K562 (cell line): ENCODE measurements around the gene CSNK1D. TPM values are rescaled to one million over a fixed set of nuclear protein-coding genes. Genes with fewer than 3 reads are reported as not detected.
A peak's percentile ranks its signal among the peaks of the same experiment; 100 is the strongest.

Experiments
- ATAC-seq: fragments of 200-7000 bp; cut with Tn5 transposase; 3 replicates; pipeline ENCODE4 v1.9.1; 2020; ENCODE audit warnings: moderate library complexity
- BruUV-seq: library from RNA; stranded (reverse); fragments of 400-500 nt; replicated peaks from 2 replicates; lab custom pipeline; 2021; lab: Mats Ljungman, UMichigan
- CTCF ChIA-PET: fragments of 300-600 bp; formaldehyde crosslinking; extraction: SDS; loops from one replicate; lab custom pipeline; 2021; ENCODE audit warnings: low intra/inter-chr PET ratio; lab: Yijun Ruan, JAX
- POLR2A ChIA-PET: fragments of 300-600, 350-650 bp; sonication (Branson Sonifier 250); formaldehyde crosslinking; extraction: SDS; loops from one replicate; lab custom pipeline; 2021; ENCODE audit warnings: antibody characterized with exemption, inconsistent platforms; lab: Yijun Ruan, JAX
- DNase-seq, 4 experiments: peaks; one replicate each; pipeline versions ENCODE4 v3.0.0 to v3.0.0-alpha.2; 2011 to 2018; ENCODE audit warnings: low spot score in 3 of 4, mixed read lengths in 3 of 4; ENCODE audit errors: extremely low read depth in 1 of 4
- FAIRE-seq: peaks from 2 replicates; lab custom pipeline; 2011; peaks lifted over from hg19 to GRCh38; lab: Jason Lieb, UNC
- H2AFZ ChIP-seq: 2 replicates; pipeline ENCODE4 v1.6.0; 2011; ENCODE audit warnings: low read depth, low read length, control low read depth, inconsistent platforms
- H3K27ac ChIP-seq: fragments of 200-600 bp; 3 replicates; pipeline ENCODE4 v1.8.0; 2011; ENCODE audit warnings: low read depth, mild to moderate bottlenecking, control low read depth, inconsistent platforms, low read length, moderate library complexity, mixed read lengths; ENCODE audit errors: extremely low read depth
- H3K27me3 ChIP-seq, 2 experiments: fragments of 300-600 bp in 1 of 2; 2 replicates in 1 of 2; 3 replicates in 1 of 2; pipeline versions ENCODE4 v1.6.0 to v1.8.0; 2011; ENCODE audit warnings: inconsistent platforms in 2 of 2, low read length in 2 of 2, mild to moderate bottlenecking in 1 of 2, mixed read lengths in 1 of 2, moderate library complexity in 1 of 2; ENCODE audit not compliant: control insufficient read depth in 2 of 2, insufficient read depth in 2 of 2
- H3K36me3 ChIP-seq: fragments of 300-600 bp; 3 replicates; pipeline ENCODE4 v1.8.0; 2011; ENCODE audit warnings: mild to moderate bottlenecking, low read length, inconsistent platforms; ENCODE audit not compliant: control insufficient read depth, insufficient read depth
- H3K4me1 ChIP-seq, 2 experiments: fragments of 200-600 bp in 1 of 2; replicated peaks in 1 of 2; 2 replicates in 1 of 2; 3 replicates in 1 of 2; pipeline versions ENCODE4 v1.5.1 to v1.8.0; 2011; ENCODE audit warnings: inconsistent platforms in 2 of 2, low read length in 2 of 2, mild to moderate bottlenecking in 1 of 2, mixed read lengths in 1 of 2, moderate library complexity in 1 of 2; ENCODE audit not compliant: control insufficient read depth in 2 of 2, insufficient read depth in 2 of 2
- H3K4me2 ChIP-seq: 2 replicates; pipeline ENCODE4 v1.6.1; 2011; ENCODE audit warnings: low read length, control low read depth, inconsistent platforms, mixed read lengths; ENCODE audit not compliant: insufficient read depth
- H3K4me3 ChIP-seq: fragments of 200-600 bp; sonication (generic), shearing (Covaris generic); 2 replicates; pipeline ENCODE4 v1.5.1; 2016; ENCODE audit warnings: control low read depth, inconsistent platforms
- H3K79me2 ChIP-seq: fragments of 200-600 bp; 3 replicates; pipeline ENCODE4 v1.8.0; 2011; ENCODE audit warnings: low read length, inconsistent platforms; ENCODE audit not compliant: control insufficient read depth, insufficient read depth
- H3K9ac ChIP-seq, 2 experiments: 2 replicates each; pipeline versions ENCODE4 v1.6.0 to v1.6.1; 2011; ENCODE audit warnings: low read depth in 2 of 2, low read length in 2 of 2, control low read depth in 1 of 2, inconsistent platforms in 1 of 2, mild to moderate bottlenecking in 1 of 2, mixed read lengths in 1 of 2; ENCODE audit not compliant: insufficient read depth in 1 of 2
- H3K9me1 ChIP-seq: one replicate; pipeline ENCODE4 v1.6.0; 2011; ENCODE audit warnings: inconsistent platforms, mild to moderate bottlenecking, low read length, moderate library complexity; ENCODE audit not compliant: control insufficient read depth, insufficient read depth
- H3K9me3 ChIP-seq: replicated peaks from 2 replicates; pipeline ENCODE4 v1.5.1; 2011; ENCODE audit warnings: low read depth, low read length, inconsistent platforms; ENCODE audit not compliant: control insufficient read depth, insufficient read depth
- H4K20me1 ChIP-seq: replicated peaks from 2 replicates; pipeline ENCODE4 v1.6.1; 2011; ENCODE audit warnings: low read length, inconsistent platforms, mixed read lengths; ENCODE audit not compliant: control insufficient read depth, insufficient read depth
- ARNT ChIP-seq, 2 experiments: fragments of 450-650 bp; IDR thresholded peaks; 2 replicates each; pipeline ENCODE4 v1.6.1; 2016; ENCODE audit warnings: mild to moderate bottlenecking in 1 of 2
- CHD2 ChIP-seq: IDR thresholded peaks from 2 replicates; pipeline ENCODE4 v1.6.1; 2011; ENCODE audit warnings: low read depth, low read length
- FOXA3 ChIP-seq, 2 experiments: fragments of 450-650 bp in 1 of 2; sonication (generic) in 1 of 2; formaldehyde crosslinking; IDR thresholded peaks in 1 of 2; conservative IDR thresholded peaks in 1 of 2; 2 replicates each; pipeline versions ENCODE4 v1.4.0 to v1.8.0; 2020 to 2022; ENCODE audit warnings: mild to moderate bottlenecking in 2 of 2, missing genetic modification reagents in 1 of 2
- GABPA ChIP-seq: fragments of 200-800 bp; sonication (Bioruptor generic); conservative IDR thresholded peaks from 2 replicates; pipeline ENCODE4 v1.6.1; 2016; ENCODE audit warnings: low read depth, missing genetic modification characterization, missing compliant biosample characterization
- MAZ ChIP-seq, 2 experiments: fragments of 450-650 bp in 1 of 2; sonication (generic) in 1 of 2; formaldehyde crosslinking; IDR thresholded peaks in 1 of 2; conservative IDR thresholded peaks in 1 of 2; 2 replicates each; pipeline versions ENCODE4 v1.4.0 to v1.5.0; 2020; ENCODE audit warnings: mild to moderate bottlenecking in 1 of 2, missing genetic modification reagents in 1 of 2
- MLLT1 ChIP-seq, 2 experiments: fragments of 450-650 bp; IDR thresholded peaks; 2 replicates each; pipeline ENCODE4 v1.6.1; 2016
- MTA1 ChIP-seq: fragments of 450-650 bp; IDR thresholded peaks from 2 replicates; pipeline ENCODE4 v1.6.1; 2017; ENCODE audit warnings: borderline replicate concordance
- NBN ChIP-seq: fragments of 450-650 bp; IDR thresholded peaks from 2 replicates; pipeline ENCODE4 v1.6.1; 2016; ENCODE audit warnings: low read depth, mild to moderate bottlenecking
- NR0B1 ChIP-seq: fragments of 450-650 bp; IDR thresholded peaks from one replicate; pipeline ENCODE4 v1.6.1; 2018; ENCODE audit warnings: mild to moderate bottlenecking, moderate library complexity; ENCODE audit not compliant: partially characterized antibody
- NRF1 ChIP-seq, 2 experiments: fragments of 450-650 bp; IDR thresholded peaks in 1 of 2; conservative IDR thresholded peaks in 1 of 2; 2 replicates each; pipeline ENCODE4 v1.6.1; 2014; ENCODE audit warnings: mild to moderate bottlenecking in 2 of 2
- POLR2B ChIP-seq: fragments of 450-650 bp; IDR thresholded peaks from 2 replicates; pipeline ENCODE4 v1.6.1; 2018; ENCODE audit warnings: low read depth; ENCODE audit not compliant: partially characterized antibody
- RBFOX2 ChIP-seq: fragments of 200-400 bp; formaldehyde crosslinking; IDR thresholded peaks from 2 replicates; pipeline ENCODE4 v1.6.1; 2017; ENCODE audit warnings: low read depth, mild to moderate bottlenecking, low read length, moderate library complexity
- RNF2 ChIP-seq: sonication (generic); IDR thresholded peaks from 2 replicates; pipeline ENCODE4 v1.6.1; 2016
- ZBTB17 ChIP-seq: fragments of 450-650 bp; formaldehyde crosslinking; IDR thresholded peaks from 2 replicates; pipeline ENCODE4 v1.4.0; 2020; ENCODE audit warnings: mild to moderate bottlenecking
- ZNF384 ChIP-seq: IDR thresholded peaks from 2 replicates; pipeline ENCODE4 v1.6.1; 2012; ENCODE audit warnings: low read depth, low read length, improper control_type of control experiment
- WGBS: fragments of 100-300 bp; shearing (Covaris generic); methylation state at CpG from one replicate; pipeline ENCODE4 v1.1.6; 2016; ENCODE audit warnings: low coverage, mixed read lengths; ENCODE audit not compliant: insufficient coverage; ENCODE audit errors: missing lambda C conversion rate; 5-methylcytosine and 5-hydroxymethylcytosine counted together
- in situ Hi-C: fragments of 300-500 bp; cut with MboI; formaldehyde crosslinking; loops from 4 replicates; pipeline ENCODE4 v1.15.0; 2018; ENCODE audit warnings: inconsistent platforms, mixed read lengths
- intact Hi-C: fragments of 100-400 bp; cut with micrococcal nuclease; formaldehyde crosslinking; loops from 2 replicates; pipeline ENCODE4 v1.14.2; 2022
- polyA plus RNA-seq, 8 experiments: library from polyadenylated mRNA; depleted of rRNA in 4 of 8; stranded (reverse) in 5 of 8; unstranded in 3 of 8; fragments of >200 nt; fragmentation: Nextera tagmentation in 2 of 8; fragmentation: Illumina TruSeq in 1 of 8; extraction: Ambion mirVana in 2 of 8; extraction: Trizol in 1 of 8; gene quantifications; 2 replicates each; pipeline versions ENCODE4 v1.2.1 to v1.2.3, GENCODE V29; 2011 to 2014; ENCODE audit warnings: inconsistent platforms in 1 of 8, missing spikeins in 1 of 8
- total RNA-seq, 7 experiments: library from RNA; depleted of rRNA in 6 of 7; stranded (reverse); fragments of >200 nt in 6 of 7; fragmentation: Illumina TruSeq in 2 of 7; extraction: Trizol in 2 of 7; gene quantifications; 2 replicates each; pipeline versions ENCODE4 v1.2.1 to v1.2.3, GENCODE V29; 2011 to 2021; ENCODE audit warnings: low replicate concordance in 1 of 7

Gene CSNK1D
- total and polyA plus RNA-seq, 9 of the 15 experiments (the other 6 are each of a cell fraction or from before 2014, with no cell fraction given), result 6.5 to 133 (median 41.3) TPM

- H3K36me3 ChIP-seq, result no peaks in the 10 kb centered on the region
- no peaks in the 10 kb centered on the region for H3K27me3 ChIP-seq
- peak; percentile 35 for ATAC-seq
- BruUV-seq, result TSS peak; percentile 80
- WGBS, result 5% methylated on average over 19 of the region's 37 CpGs
- H3K79me2 ChIP-seq, result peaks cover 26% of the 10 kb centered on the region
- H4K20me1 ChIP-seq, result no peaks in the 10 kb centered on the region
- peak; percentile 73 for FAIRE-seq
- no peaks in the 10 kb centered on the region for H3K9me3 ChIP-seq
- no peaks in the 10 kb centered on the region for H3K9me1 ChIP-seq
- H3K9ac ChIP-seq, result peak overlapping the region; percentile 91 to 94
- ChIA-PET POLR2A (interaction anchor here (0.6 to 3.0 kb wide), 4 partner anchors 12 to 244 kb away, joined by 3 to 11 read pairs (median 4); no protein-coding TSS in a partner anchor), CTCF (no interaction called here)
- H3K27ac ChIP-seq, result peak overlapping the region; percentile 95
- in situ Hi-C loops, result no loop called here
- H2AFZ ChIP-seq, result peak overlapping the region; percentile 84
- intact Hi-C loops, result no loop called here
- peak overlapping the region; percentile 81 for H3K4me2 ChIP-seq
- peaks cover 52 to 56% of the 10 kb centered on the region in 2 experiments for H3K4me1 ChIP-seq
- H3K4me3 ChIP-seq, result peak overlapping the region; percentile 94
- DNase-seq, result peak; percentile 58 to 74 (median 65)
- TF ChIP-seq MAZ (CRISPR knock-in tag; conservative IDR thresholded peaks at IDR 0.05 in 1 of 2, IDR thresholded peaks at IDR 0.05 in 1 of 2) (peak in 1 of 2 experiments; percentile 44), POLR2B (no peak), ZNF384 (no peak), MTA1 (peak; percentile 21; the same call in 1 of the 2 replicates), GABPA (tag) (peak; percentile 4; the same call in 1 of the 2 replicates), MLLT1 (IDR thresholded peaks at IDR 0.05) (0 out of 4 replicates have a peak, but pooled peaks of 1 of the 2 experiments have one; percentile 38), RBFOX2 (peak; percentile 68), ARNT (IDR thresholded peaks at IDR 0.05) (no peak), NRF1 (conservative IDR thresholded peaks at IDR 0.05 in 1 of 2, IDR thresholded peaks at IDR 0.05 in 1 of 2) (0 out of 4 replicates have a peak, but pooled peaks of 1 of the 2 experiments have one; percentile 9), NBN (0 out of 2 replicates have a peak, but pooled peaks have one; percentile 46), RNF2 (no peak), NR0B1 (no peak), CHD2 (no peak), FOXA3 (CRISPR knock-in tag; conservative IDR thresholded peaks at IDR 0.05 in 1 of 2, IDR thresholded peaks at IDR 0.05 in 1 of 2) (0 out of 4 replicates have a peak, but pooled peaks of 1 of the 2 experiments have one; percentile 19), ZBTB17 (CRISPR knock-in tag) (0 out of 2 replicates have a peak, but pooled peaks have one; percentile 21)
Measured at GRCh38 chr17:82213251-82214011, 60.1 kb downstream of the CSNK1D start.
